Activated CD4-positive, CD25-positive, alpha-beta regulatory T cell (primary cell): ENCODE results near the gene FAM222B.

Source experiments
- DNase-seq, 4 experiments: peaks; one replicate each; lab custom pipeline; 2025; lab: John Stamatoyannopoulos, UW

FAM222B gene

DNA sequence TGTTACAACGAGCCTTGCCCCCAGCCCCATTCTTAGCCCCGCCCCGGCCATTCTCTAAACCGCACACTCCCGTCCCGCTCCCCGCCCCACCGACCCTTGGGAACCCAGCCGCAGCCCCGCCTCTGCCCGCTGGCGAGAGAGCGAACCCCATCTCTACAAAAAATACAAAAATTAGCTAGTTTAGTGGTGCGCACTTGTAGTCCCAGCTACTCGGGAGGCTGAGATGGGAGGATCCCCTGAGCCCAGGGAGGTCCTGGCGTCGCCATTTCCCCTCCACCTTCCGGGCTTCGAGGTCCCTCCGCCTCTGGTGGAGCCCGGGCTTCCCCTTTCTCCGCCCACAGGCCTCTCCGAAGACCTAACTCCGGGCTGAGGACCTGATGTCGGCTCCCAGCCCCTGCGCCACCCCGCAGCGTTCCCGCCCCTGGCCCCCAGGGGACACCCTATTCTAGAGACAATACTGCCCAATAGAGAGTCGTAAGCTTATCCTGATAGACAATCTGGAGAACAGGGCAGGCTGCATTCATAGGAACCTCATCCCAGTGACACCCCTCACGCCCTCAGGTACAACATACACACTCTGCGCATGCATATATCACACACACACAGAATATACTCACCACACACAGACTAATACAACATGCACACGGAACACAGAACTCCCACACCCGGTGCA lies 130.4 kb downstream of the FAM222B start:
- DNase-seq: peak in 3 of 4 experiments; percentile 35 to 47 (median 37)

GRCh38 chr17:28711723-28712031 lies 130.9 kb downstream of the FAM222B start, which contains the start of gene PROCA1:
PROCA1 (minus strand) TSS chr17:28711888; CDS start chr17:28711660, 228 bp downstream.
- peak in 2 of 4 experiments; percentile 28 to 47 for DNase-seq

DNA sequence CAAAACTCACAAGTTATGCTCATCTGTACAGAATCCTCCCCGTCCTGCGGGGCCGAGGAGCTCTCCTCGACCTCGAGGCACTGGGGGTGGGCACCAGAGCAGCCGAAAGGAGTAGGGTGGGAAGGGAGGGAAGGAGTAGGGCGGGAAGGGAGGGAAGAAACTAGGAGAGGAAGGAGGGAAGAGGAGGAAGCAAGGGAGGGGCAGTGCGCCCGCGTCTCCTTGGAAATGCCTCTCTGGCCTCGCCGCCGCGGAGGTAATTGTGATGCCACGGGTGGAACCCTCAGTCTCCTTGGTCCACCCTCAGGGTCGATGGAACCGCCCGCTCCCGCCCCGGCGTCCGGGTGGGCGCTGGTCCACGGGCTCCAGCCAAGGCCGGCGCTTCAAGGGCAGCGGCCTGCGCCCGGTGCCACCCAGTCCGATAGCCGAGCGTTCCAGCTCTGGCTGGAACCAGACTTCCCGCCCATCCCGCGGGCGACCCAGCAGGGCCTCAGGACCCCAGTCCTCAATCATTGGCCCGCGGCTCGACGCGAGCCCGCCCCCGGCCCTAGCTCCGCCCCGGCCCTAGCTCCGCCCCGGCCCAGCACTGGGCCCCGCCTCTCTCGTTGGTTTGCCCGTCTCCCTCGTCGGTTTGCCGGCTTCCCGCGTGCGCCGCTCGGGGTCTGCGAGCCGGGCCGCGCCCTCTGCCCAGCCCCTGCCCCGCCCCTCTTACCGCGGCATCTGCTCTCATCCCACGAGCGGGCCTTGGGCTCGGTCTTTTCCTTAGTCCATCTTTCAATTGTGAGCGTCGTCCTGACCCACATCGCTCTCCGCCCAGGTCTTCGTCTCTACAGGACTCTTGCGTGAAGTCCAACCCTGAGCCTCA lies 131.5 kb downstream of the FAM222B start:
- peak; percentile 72 to 83 (median 77) for DNase-seq

DNA sequence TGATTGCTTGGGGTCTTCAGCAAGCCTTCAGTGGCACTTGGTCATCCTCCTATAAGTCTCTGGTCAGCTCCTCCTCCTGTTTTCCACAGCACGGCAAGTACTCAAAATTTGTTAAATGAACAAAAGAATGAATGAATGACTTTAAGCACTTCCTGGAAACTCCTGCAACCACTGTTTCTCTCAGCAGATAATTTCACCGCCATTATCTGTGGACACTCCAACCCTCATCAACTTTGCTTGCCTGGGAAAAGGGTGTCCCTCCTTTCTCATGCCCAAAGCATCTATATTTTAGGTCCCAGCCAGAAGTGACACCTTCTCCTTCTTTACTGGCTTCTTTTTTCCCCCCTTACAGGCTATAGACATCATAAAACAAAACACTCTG lies 135.3 kb downstream of the FAM222B start:
- DNase-seq: no peak

GRCh38 chr17:28706471-28707338 lies 135.9 kb downstream of the FAM222B start:
- DNase-seq: no peak
